ENCODE results near the gene HS2ST1.

The HS2ST1 gene

DNA sequence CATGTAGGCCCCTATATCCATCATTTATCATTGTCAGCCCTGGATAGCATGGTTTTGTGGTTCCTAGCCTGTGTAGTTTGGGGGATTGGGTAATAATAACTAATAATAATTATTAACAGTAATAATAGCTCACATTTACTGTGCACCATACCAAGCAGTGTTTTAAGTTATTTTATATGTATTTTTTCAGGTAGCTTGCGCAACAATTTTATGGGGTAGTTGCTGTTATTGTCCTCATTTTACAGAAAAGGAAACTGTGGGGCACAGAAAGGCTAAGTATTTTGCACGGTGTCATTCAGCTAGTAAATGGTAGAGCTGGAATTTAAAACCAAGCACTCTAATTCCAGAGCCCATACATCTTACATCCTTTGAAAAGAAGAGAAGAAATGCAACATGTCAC, 179.8 kb downstream of the HS2ST1 start:
- Mint-ChIP-seq H3K27me3 (ENCODE audit: low read depth) (no peaks in the 10 kb centered on the region), H3K9me3 (no peaks in the 10 kb centered on the region), H3K27ac (no peak overlapping the region), H3K4me1 (peaks cover 6% of the 10 kb centered on the region), H3K4me3 (no peak overlapping the region), H3K36me3 (ENCODE audit: low read depth) (peaks cover 11% of the 10 kb centered on the region)
- no peak for TF ChIP-seq CTCF (IDR thresholded peaks at IDR 0.05; ENCODE audit: unreplicated experiment in 3 of 3)

DNA sequence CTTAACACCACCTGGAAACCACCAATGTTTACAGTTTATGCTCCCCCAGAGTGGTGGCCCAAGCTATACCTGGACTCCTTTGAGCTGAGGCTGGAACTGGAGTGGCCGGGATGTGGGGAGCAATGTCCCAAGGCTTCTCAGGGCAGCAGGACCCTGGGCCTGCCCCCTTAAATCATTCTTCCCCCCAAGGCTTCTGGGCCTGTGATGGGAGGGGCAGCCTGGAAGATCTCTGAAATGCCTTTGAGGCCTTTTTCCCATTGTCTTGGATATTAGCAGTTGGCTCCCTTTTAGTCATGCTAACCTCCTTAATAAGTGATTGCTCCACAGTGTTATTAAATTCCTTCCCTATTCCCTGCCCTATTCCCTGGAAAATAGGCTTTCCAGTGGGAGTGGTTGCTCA, 185.8 kb downstream of the HS2ST1 start:
- peaks cover 7% of the 10 kb centered on the region for H3K4me1 Mint-ChIP-seq
- H3K36me3 Mint-ChIP-seq (ENCODE audit: low read depth), result peaks cover 32% of the 10 kb centered on the region
- H3K9me3 Mint-ChIP-seq, result peaks cover 5% of the 10 kb centered on the region
- no peaks in the 10 kb centered on the region for H3K27me3 Mint-ChIP-seq (ENCODE audit: low read depth)
- no peak overlapping the region for H3K4me3 Mint-ChIP-seq
- TF ChIP-seq CTCF (IDR thresholded peaks at IDR 0.05; ENCODE audit: unreplicated experiment in 3 of 3), result no peak
- H3K27ac Mint-ChIP-seq, result no peak overlapping the region

GRCh38 chr1:87103074-87103473, 188.6 kb downstream of the HS2ST1 start:
- peak overlapping the region in 2 of 3 experiments; percentile 43 to 70 for H3K27ac Mint-ChIP-seq
- H3K27me3 Mint-ChIP-seq (ENCODE audit: low read depth), result no peaks in the 10 kb centered on the region
- TF ChIP-seq CTCF (IDR thresholded peaks at IDR 0.05; ENCODE audit: unreplicated experiment in 3 of 3), result no peak
- peaks cover 24% of the 10 kb centered on the region for H3K36me3 Mint-ChIP-seq (ENCODE audit: low read depth)
- H3K9me3 Mint-ChIP-seq, result peaks cover 5% of the 10 kb centered on the region
- H3K4me3 Mint-ChIP-seq, result no peak overlapping the region
- H3K4me1 Mint-ChIP-seq, result peaks cover 7% of the 10 kb centered on the region

GRCh38 chr1:87104140-87104539, 189.7 kb downstream of the HS2ST1 start:
- no peak for TF ChIP-seq CTCF (IDR thresholded peaks at IDR 0.05; ENCODE audit: unreplicated experiment in 3 of 3)
- Mint-ChIP-seq H3K36me3 (ENCODE audit: low read depth) (peaks cover 22% of the 10 kb centered on the region), H3K27ac (no peak overlapping the region), H3K4me1 (peaks cover 11% of the 10 kb centered on the region), H3K9me3 (peaks cover 5% of the 10 kb centered on the region), H3K27me3 (ENCODE audit: low read depth) (no peaks in the 10 kb centered on the region), H3K4me3 (no peak overlapping the region)

GRCh38 chr1:87104945-87105344, 190.5 kb downstream of the HS2ST1 start:
- Mint-ChIP-seq H3K4me1 (peaks cover 11% of the 10 kb centered on the region), H3K4me3 (no peak overlapping the region), H3K27ac (no peak overlapping the region)

More at GRCh38 chr1:87104945-87105344, 190.5 kb downstream of the HS2ST1 start:
- no peaks in the 10 kb centered on the region for H3K27me3 Mint-ChIP-seq (ENCODE audit: low read depth)
- peaks cover 5% of the 10 kb centered on the region for H3K9me3 Mint-ChIP-seq
- H3K36me3 Mint-ChIP-seq (ENCODE audit: low read depth), result peaks cover 14% of the 10 kb centered on the region
- TF ChIP-seq CTCF (IDR thresholded peaks at IDR 0.05; ENCODE audit: unreplicated experiment in 3 of 3), result no peak
